HL-60 (cell line): ENCODE results near the gene RECK.

Experiments used
- GABPA ChIP-seq: IDR thresholded peaks from 2 replicates; pipeline ENCODE4 v1.6.1; 2012; ENCODE audit warnings: low read depth
- POLR2AphosphoS5 ChIP-seq: IDR thresholded peaks from 2 replicates; pipeline ENCODE4 v1.6.1; 2012; ENCODE audit warnings: low read depth
- SPI1 ChIP-seq: IDR thresholded peaks from 2 replicates; pipeline ENCODE4 v1.6.1; 2012; ENCODE audit warnings: low read depth, mild to moderate bottlenecking, borderline replicate concordance
- TF ChIP-seq, protein P1 (sequence below): IDR thresholded peaks from one replicate; pipeline ENCODE4 v1.5.1; 2011; ENCODE audit warnings: low read length, control low read depth, inconsistent platforms; ENCODE audit not compliant: insufficient read depth
- TF ChIP-seq, protein P2 (sequence below): IDR thresholded peaks from 2 replicates; pipeline ENCODE4 v1.6.1; 2012; ENCODE audit warnings: low read depth; ENCODE audit not compliant: insufficient replicate concordance

DNA sequence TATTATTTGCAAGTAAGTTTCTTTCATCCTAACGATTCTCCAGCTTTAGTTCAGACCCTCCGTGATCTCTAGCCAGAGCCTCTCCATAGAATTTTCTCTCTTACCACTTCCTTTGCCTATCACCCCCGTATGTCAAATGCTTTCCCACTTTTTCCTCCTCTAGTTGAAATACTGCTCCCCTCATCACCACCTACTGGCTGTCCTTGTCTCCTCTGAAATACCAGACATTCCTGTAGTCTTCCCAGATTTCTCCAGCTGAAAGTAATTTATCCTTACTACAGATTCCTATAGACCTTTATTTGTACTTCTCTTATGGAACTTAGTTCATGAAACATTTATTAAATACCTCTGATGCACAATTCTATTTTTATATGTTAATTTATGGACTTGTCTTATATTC is 63.8 kb downstream of the RECK start:
- TF ChIP-seq, protein P1, sequence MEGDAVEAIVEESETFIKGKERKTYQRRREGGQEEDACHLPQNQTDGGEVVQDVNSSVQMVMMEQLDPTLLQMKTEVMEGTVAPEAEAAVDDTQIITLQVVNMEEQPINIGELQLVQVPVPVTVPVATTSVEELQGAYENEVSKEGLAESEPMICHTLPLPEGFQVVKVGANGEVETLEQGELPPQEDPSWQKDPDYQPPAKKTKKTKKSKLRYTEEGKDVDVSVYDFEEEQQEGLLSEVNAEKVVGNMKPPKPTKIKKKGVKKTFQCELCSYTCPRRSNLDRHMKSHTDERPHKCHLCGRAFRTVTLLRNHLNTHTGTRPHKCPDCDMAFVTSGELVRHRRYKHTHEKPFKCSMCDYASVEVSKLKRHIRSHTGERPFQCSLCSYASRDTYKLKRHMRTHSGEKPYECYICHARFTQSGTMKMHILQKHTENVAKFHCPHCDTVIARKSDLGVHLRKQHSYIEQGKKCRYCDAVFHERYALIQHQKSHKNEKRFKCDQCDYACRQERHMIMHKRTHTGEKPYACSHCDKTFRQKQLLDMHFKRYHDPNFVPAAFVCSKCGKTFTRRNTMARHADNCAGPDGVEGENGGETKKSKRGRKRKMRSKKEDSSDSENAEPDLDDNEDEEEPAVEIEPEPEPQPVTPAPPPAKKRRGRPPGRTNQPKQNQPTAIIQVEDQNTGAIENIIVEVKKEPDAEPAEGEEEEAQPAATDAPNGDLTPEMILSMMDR, result no peak
- TF ChIP-seq, protein P2, sequence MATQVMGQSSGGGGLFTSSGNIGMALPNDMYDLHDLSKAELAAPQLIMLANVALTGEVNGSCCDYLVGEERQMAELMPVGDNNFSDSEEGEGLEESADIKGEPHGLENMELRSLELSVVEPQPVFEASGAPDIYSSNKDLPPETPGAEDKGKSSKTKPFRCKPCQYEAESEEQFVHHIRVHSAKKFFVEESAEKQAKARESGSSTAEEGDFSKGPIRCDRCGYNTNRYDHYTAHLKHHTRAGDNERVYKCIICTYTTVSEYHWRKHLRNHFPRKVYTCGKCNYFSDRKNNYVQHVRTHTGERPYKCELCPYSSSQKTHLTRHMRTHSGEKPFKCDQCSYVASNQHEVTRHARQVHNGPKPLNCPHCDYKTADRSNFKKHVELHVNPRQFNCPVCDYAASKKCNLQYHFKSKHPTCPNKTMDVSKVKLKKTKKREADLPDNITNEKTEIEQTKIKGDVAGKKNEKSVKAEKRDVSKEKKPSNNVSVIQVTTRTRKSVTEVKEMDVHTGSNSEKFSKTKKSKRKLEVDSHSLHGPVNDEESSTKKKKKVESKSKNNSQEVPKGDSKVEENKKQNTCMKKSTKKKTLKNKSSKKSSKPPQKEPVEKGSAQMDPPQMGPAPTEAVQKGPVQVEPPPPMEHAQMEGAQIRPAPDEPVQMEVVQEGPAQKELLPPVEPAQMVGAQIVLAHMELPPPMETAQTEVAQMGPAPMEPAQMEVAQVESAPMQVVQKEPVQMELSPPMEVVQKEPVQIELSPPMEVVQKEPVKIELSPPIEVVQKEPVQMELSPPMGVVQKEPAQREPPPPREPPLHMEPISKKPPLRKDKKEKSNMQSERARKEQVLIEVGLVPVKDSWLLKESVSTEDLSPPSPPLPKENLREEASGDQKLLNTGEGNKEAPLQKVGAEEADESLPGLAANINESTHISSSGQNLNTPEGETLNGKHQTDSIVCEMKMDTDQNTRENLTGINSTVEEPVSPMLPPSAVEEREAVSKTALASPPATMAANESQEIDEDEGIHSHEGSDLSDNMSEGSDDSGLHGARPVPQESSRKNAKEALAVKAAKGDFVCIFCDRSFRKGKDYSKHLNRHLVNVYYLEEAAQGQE, result no peak
- no peak for TF ChIP-seq POLR2AphosphoS5
- no peak for TF ChIP-seq GABPA
- no peak for TF ChIP-seq SPI1
